D721Med (cell line): ENCODE data around the gene HCRTR1.

Experiments
- DNase-seq: peaks from one replicate; pipeline ENCODE4 v3.0.0; 2011; ENCODE audit warnings: low spot score; ENCODE audit not compliant: insufficient read length
- FAIRE-seq: peaks from 2 replicates; lab custom pipeline; 2011; peaks lifted over from hg19 to GRCh38; lab: Jason Lieb, UNC
- TF ChIP-seq, protein P1 (sequence below): IDR thresholded peaks from 2 replicates; pipeline ENCODE4 v1.5.1; 2012; ENCODE audit warnings: mild to moderate bottlenecking, control low read depth; ENCODE audit not compliant: insufficient read depth; ENCODE audit errors: missing control alignments

Gene HCRTR1

GRCh38 chr1:31671147-31671546 is 53.7 kb downstream of the HCRTR1 start:
- DNase-seq (no peak), FAIRE-seq (no peak)
- TF ChIP-seq, protein P1, sequence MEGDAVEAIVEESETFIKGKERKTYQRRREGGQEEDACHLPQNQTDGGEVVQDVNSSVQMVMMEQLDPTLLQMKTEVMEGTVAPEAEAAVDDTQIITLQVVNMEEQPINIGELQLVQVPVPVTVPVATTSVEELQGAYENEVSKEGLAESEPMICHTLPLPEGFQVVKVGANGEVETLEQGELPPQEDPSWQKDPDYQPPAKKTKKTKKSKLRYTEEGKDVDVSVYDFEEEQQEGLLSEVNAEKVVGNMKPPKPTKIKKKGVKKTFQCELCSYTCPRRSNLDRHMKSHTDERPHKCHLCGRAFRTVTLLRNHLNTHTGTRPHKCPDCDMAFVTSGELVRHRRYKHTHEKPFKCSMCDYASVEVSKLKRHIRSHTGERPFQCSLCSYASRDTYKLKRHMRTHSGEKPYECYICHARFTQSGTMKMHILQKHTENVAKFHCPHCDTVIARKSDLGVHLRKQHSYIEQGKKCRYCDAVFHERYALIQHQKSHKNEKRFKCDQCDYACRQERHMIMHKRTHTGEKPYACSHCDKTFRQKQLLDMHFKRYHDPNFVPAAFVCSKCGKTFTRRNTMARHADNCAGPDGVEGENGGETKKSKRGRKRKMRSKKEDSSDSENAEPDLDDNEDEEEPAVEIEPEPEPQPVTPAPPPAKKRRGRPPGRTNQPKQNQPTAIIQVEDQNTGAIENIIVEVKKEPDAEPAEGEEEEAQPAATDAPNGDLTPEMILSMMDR = no peak

- TF ChIP-seq, protein P1 = no peak
- FAIRE-seq (no peak), DNase-seq (no peak)
These were observed 54.2 kb downstream of the HCRTR1 start for GRCh38 chr1:31671561-31672201.

GRCh38 chr1:31672986-31673385 is 55.5 kb downstream of the HCRTR1 start:
- FAIRE-seq = no peak

DNA sequence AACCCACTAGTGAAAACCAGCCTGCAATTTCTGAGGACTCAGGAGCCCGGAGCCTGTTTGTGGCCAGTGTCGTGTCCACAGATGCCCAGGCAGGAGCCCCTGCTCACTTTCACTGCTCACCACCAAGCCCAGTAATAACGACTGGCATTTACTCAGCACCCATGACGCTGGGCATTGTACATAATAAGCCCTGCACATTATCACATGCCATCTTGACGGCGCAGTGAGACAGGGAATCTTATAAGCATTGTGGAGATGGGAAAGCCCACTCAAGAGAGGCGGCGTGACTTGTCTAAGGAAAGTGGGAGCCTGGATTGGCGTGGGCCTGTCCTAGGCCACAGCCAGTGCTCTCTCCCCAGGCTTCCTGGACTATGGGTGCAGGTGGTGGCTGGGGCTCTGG is 55.9 kb downstream of the HCRTR1 start:
- FAIRE-seq = no peak
- DNase-seq = no peak
- TF ChIP-seq, protein P1 = no peak

More at GRCh38 chr1:31672986-31673385, 55.5 kb downstream of the HCRTR1 start:
- TF ChIP-seq, protein P1 = no peak
- peak; percentile 82 for DNase-seq

- no peak for FAIRE-seq
- no peak for DNase-seq
- TF ChIP-seq, protein P1 = no peak
These were observed 57.1 kb downstream of the HCRTR1 start for GRCh38 chr1:31674626-31675025.

DNA sequence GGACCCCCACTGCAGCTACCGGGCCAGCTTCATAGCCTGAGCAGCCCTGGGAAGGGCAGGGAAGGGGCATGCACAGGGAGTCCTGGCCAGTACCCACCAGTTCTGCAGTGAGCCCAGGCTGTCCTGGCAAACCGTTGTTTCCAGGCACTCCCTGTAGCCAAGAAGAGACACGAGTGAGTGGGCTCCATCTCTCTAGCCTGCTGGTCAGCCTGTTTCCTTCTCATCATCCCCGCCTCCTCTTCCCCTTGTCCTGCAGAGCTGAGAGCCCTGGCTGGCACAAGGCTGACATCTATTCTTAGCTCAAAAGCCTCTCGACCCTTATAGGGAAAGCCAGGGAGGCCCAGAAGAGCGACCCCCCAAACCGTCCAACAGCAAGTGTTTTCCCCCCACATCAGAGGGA is 57.7 kb downstream of the HCRTR1 start:
- TF ChIP-seq, protein P1 = no peak
- no peak for FAIRE-seq
- DNase-seq = no peak

DNA sequence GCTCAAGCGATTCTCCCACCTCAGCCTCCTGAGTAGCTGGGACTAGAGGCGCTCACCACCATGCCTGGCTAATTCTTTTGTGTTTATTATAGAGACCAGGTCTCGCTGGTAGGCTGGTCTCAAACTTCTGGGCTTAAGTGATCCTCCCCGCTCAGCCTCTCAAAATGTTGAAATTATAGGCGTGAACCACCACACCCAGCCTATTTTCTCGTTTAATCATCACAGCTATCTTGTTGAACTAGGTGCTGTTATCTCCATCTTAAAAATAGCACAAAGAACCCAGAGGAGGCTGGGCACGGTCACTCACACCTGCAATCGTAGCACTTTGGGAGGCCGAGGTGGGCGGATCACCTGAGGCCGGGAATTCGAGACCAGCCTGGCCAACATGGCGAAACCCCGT is 58.3 kb downstream of the HCRTR1 start:
- DNase-seq (no peak), FAIRE-seq (no peak)
- TF ChIP-seq, protein P1 = no peak
